Smooth muscle cell (in vitro differentiated cells): ENCODE data around the gene LUC7L. TPM values are rescaled to one million over a fixed set of nuclear protein-coding genes. Genes with fewer than 3 reads are reported as not detected.
"Not testable (repeated sequence)": the region's sequence is repeated elsewhere in the genome, so short reads cannot be mapped to it uniquely, and the experiment has no call there.

Source experiments
- DNase-seq: peaks from one replicate; lab custom pipeline; 2025; ENCODE audit not compliant: unreplicated experiment; lab: John Stamatoyannopoulos, UW
- H2AFZ ChIP-seq: fragments of 200-600 bp; sonication (generic); 2 replicates; pipeline ENCODE4 v1.6.0; 2016; ENCODE audit warnings: antibody characterized with exemption, low read depth, mild to moderate bottlenecking
- H3F3A ChIP-seq: fragments of 200-600 bp; sonication (generic); 2 replicates; pipeline ENCODE4 v1.6.0; 2017; ENCODE audit warnings: antibody characterized with exemption, low read depth
- H3K27ac ChIP-seq: fragments of 200-600 bp; sonication (generic); 2 replicates; pipeline ENCODE4 v1.5.1; 2016; ENCODE audit warnings: low read depth, mild to moderate bottlenecking
- H3K27me3 ChIP-seq: fragments of 200-600 bp; sonication (generic); 2 replicates; pipeline ENCODE4 v1.6.1; 2016; ENCODE audit warnings: low read depth, mild to moderate bottlenecking
- H3K36me3 ChIP-seq: fragments of 200-600 bp; sonication (generic); 2 replicates; pipeline ENCODE4 v1.5.1; 2016; ENCODE audit warnings: low read depth
- H3K4me1 ChIP-seq: fragments of 200-600 bp; sonication (generic); 2 replicates; pipeline ENCODE4 v1.5.1; 2016; ENCODE audit warnings: low read depth
- H3K4me2 ChIP-seq: fragments of 200-600 bp; sonication (generic); 2 replicates; pipeline ENCODE4 v1.6.0; 2016; ENCODE audit warnings: mild to moderate bottlenecking
- H3K4me3 ChIP-seq: fragments of 200-600 bp; sonication (generic); 2 replicates; pipeline ENCODE4 v1.5.1; 2016; ENCODE audit warnings: mild to moderate bottlenecking
- H3K79me2 ChIP-seq: fragments of 200-600 bp; sonication (generic); 2 replicates; pipeline ENCODE4 v1.6.0; 2016; ENCODE audit warnings: low read depth, mild to moderate bottlenecking
- H3K9ac ChIP-seq: fragments of 200-600 bp; sonication (generic); 2 replicates; pipeline ENCODE4 v1.6.0; 2016; ENCODE audit warnings: low read depth
- H3K9me3 ChIP-seq: fragments of 200-600 bp; sonication (generic); replicated peaks from 2 replicates; pipeline ENCODE4 v1.5.1; 2016; ENCODE audit warnings: low read depth
- H4K20me1 ChIP-seq: fragments of 200-600 bp; sonication (generic); 2 replicates; pipeline ENCODE4 v1.6.0; 2016; ENCODE audit warnings: low read depth
- CTCF ChIP-seq: fragments of 200-600 bp; sonication (generic); IDR thresholded peaks from 2 replicates; pipeline ENCODE4 v1.5.1; 2017; ENCODE audit warnings: borderline replicate concordance, mild to moderate bottlenecking, antibody characterized with exemption; ENCODE audit not compliant: insufficient read depth, poor library complexity, severe bottlenecking
- WGBS: methylation state at CpG from one replicate; pipeline ENCODE4 v1.1.7; 2016; ENCODE audit warnings: low lambda C conversion rate; 5-methylcytosine and 5-hydroxymethylcytosine counted together
- polyA plus RNA-seq: library from polyadenylated mRNA; unstranded; fragments of >200 nt; fragmentation: Nextera tagmentation; extraction: Ambion mirVana; gene quantifications from 2 replicates; pipeline ENCODE4 v1.2.1, GENCODE V29; 2016
- total RNA-seq: library from RNA; depleted of rRNA; stranded (reverse); fragments of >200 nt; gene quantifications from 2 replicates; pipeline ENCODE4 v1.2.3, GENCODE V29; 2014

Gene LUC7L
- total and polyA plus RNA-seq, 2 experiments from 2014 or later, result 56.2 to 70.6 TPM

GRCh38 chr16:220021-220420 is 9.2 kb downstream of the LUC7L start:
- Histone ChIP-seq H4K20me1 (peaks cover 100% of the 10 kb centered on the region), H3K9ac (no peak overlapping the region), H3K27ac (no peak overlapping the region), H3K79me2 (peaks cover 99% of the 10 kb centered on the region), H3K36me3 (peaks cover 17% of the 10 kb centered on the region), H3K27me3 (no peaks in the 10 kb centered on the region), H3K4me1 (no peaks in the 10 kb centered on the region), H2AFZ (no peak overlapping the region), H3K4me3 (no peak overlapping the region), H3K4me2 (no peak overlapping the region), H3K9me3 (no peaks in the 10 kb centered on the region), H3F3A (no peaks in the 10 kb centered on the region)
- no peak for TF ChIP-seq CTCF
- no peak for DNase-seq
- WGBS, result 93% methylated on average over 4 of the region's 4 CpGs

GRCh38 chr16:212999-213398 is 16.2 kb downstream of the LUC7L start:
- peak overlapping the region; percentile 4 for H3K27ac ChIP-seq
- no peaks in the 10 kb centered on the region for H3K4me1 ChIP-seq
- peaks cover 85% of the 10 kb centered on the region for H3K79me2 ChIP-seq
- no peak overlapping the region for H2AFZ ChIP-seq
- peaks cover 19% of the 10 kb centered on the region for H3K36me3 ChIP-seq
- no peak overlapping the region for H3K4me2 ChIP-seq
- no peaks in the 10 kb centered on the region for H3F3A ChIP-seq
- no peak for TF ChIP-seq CTCF
- H3K9me3 ChIP-seq, result no peaks in the 10 kb centered on the region
- no peak overlapping the region for H3K4me3 ChIP-seq
- no peak overlapping the region for H3K9ac ChIP-seq
- no peaks in the 10 kb centered on the region for H3K27me3 ChIP-seq
- 94% methylated on average over 3 of the region's 3 CpGs for WGBS
- peaks cover 100% of the 10 kb centered on the region for H4K20me1 ChIP-seq
- DNase-seq, result no peak

GRCh38 chr16:211631-212180 is 17.5 kb downstream of the LUC7L start:
- H3K4me3 ChIP-seq, H3K9me3 ChIP-seq, H2AFZ ChIP-seq, H3K27ac ChIP-seq, H3K4me2 ChIP-seq, H3F3A ChIP-seq, H3K4me1 ChIP-seq, H3K27me3 ChIP-seq, DNase-seq, H3K9ac ChIP-seq: not testable (repeated sequence)
- WGBS, result 95% methylated on average over 14 of the region's 14 CpGs
- H3K79me2 ChIP-seq, result peaks cover 73% of the 10 kb centered on the region
- H3K36me3 ChIP-seq, result peaks cover 29% of the 10 kb centered on the region
- peaks cover 98% of the 10 kb centered on the region for H4K20me1 ChIP-seq

DNA sequence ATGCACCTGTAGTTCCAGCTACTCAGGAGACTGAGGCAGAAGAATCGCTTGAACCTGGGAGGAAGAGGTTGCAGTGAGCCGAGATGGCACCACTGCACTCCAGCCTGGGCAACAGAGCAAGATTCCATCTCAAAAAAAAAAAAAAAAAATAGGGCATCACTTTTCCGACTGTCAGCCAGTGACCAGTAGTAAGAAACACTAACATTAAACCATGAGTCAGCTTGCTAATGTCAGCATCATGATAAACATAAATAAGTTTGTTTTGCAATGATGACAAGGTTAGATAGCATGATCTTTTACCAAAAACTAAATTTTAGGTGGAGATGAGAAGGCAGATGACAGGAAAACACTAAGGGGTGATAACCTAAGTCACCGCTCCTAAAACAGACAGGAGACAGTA is 19.9 kb downstream of the LUC7L start:
- WGBS, result 94% methylated on average over 4 of the region's 4 CpGs
- Histone ChIP-seq H3K36me3 (peaks cover 38% of the 10 kb centered on the region), H4K20me1 (peaks cover 96% of the 10 kb centered on the region), H3K79me2 (peaks cover 51% of the 10 kb centered on the region)
- not testable (repeated sequence) for H3K27ac ChIP-seq, H3F3A ChIP-seq, H2AFZ ChIP-seq, H3K4me3 ChIP-seq, H3K27me3 ChIP-seq, DNase-seq, H3K9me3 ChIP-seq, H3K4me1 ChIP-seq, H3K4me2 ChIP-seq, H3K9ac ChIP-seq

DNA sequence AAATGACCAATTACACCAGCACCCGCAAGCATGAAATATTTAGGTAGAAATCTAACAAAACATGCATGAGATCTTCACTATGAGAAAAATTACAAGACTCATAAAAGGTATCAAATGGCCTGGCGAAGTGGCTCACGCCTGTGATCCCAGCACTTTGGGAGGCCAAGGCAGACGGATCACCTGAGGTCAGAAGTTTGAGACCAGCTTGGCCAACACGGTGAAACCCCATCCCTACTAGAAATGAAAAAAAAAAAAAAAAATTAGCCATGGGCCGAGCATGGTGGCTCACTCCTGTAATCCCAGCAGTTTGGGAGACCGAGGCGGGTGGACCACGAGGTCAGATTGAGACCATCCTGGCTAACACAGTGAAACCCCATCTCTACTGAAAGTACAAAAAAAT is 25.2 kb downstream of the LUC7L start:
- H3K79me2 ChIP-seq, result peaks cover 33% of the 10 kb centered on the region
- not testable (repeated sequence) for H3K9me3 ChIP-seq
- 99% methylated on average over 9 of the region's 9 CpGs for WGBS

More for the DNA sequence above, 25.2 kb downstream of the LUC7L start:
- not testable (repeated sequence) for H3K27me3 ChIP-seq, H3K9ac ChIP-seq, H3K27ac ChIP-seq, H3F3A ChIP-seq, H3K4me1 ChIP-seq, DNase-seq, H2AFZ ChIP-seq, H3K4me2 ChIP-seq, H3K4me3 ChIP-seq
- peaks cover 96% of the 10 kb centered on the region for H4K20me1 ChIP-seq
- peaks cover 43% of the 10 kb centered on the region for H3K36me3 ChIP-seq
